Ishikawa (cell line): ENCODE data around the gene NDUFB3.

Experiments used
- CEBPB ChIP-seq: IDR thresholded peaks from 2 replicates; pipeline ENCODE4 v1.6.1; 2012
- EP300 ChIP-seq: IDR thresholded peaks from 2 replicates; pipeline ENCODE4 v1.6.1; 2012; ENCODE audit warnings: borderline replicate concordance
- FOXM1 ChIP-seq: IDR thresholded peaks from 2 replicates; pipeline ENCODE4 v1.6.1; 2012; ENCODE audit warnings: low read depth, borderline replicate concordance
- NFIC ChIP-seq: IDR thresholded peaks from 2 replicates; pipeline ENCODE4 v1.6.1; 2012
- USF1 ChIP-seq: IDR thresholded peaks from 2 replicates; pipeline ENCODE4 v1.6.1; 2012
- YY1 ChIP-seq: IDR thresholded peaks from 2 replicates; pipeline ENCODE4 v1.6.1; 2012; ENCODE audit warnings: low read depth

- TF ChIP-seq FOXM1 (no peak), YY1 (no peak), CEBPB (no peak), EP300 (no peak), NFIC (no peak), USF1 (no peak)
Observed at GRCh38 chr2:201073071-201073470, 1.3 kb downstream of the NDUFB3 start.
